Colonic mucosa (tissue), 4 donors: ENCODE measurements around the gene ABCG1. TPM values are rescaled to one million over a fixed set of nuclear protein-coding genes. Genes with fewer than 3 reads are reported as not detected.

Experiments
- DNase-seq: peaks from one replicate; pipeline ENCODE4 v3.0.0-alpha.2; 2020
- H3K27ac ChIP-seq: fragments of 200-600 bp; one replicate; pipeline ENCODE4 v1.8.0; 2021
- H3K27me3 ChIP-seq: fragments of 200-600 bp; one replicate; pipeline ENCODE4 v1.8.0; 2021
- H3K36me3 ChIP-seq: fragments of 200-600 bp; one replicate; pipeline ENCODE4 v1.8.0; 2021
- H3K4me1 ChIP-seq: fragments of 200-600 bp; one replicate; pipeline ENCODE4 v1.8.0; 2021; ENCODE audit warnings: mild to moderate bottlenecking
- H3K4me3 ChIP-seq: fragments of 200-600 bp; one replicate; pipeline ENCODE4 v1.8.0; 2021
- H3K9ac ChIP-seq, 2 donors: one replicate each; pipeline ENCODE4 v1.7.0; 2013; ENCODE audit warnings: control low read depth in 2 of 2, low read depth in 2 of 2, low read length in 2 of 2
- H3K9me3 ChIP-seq: fragments of 200-600 bp; one replicate; pipeline ENCODE4 v1.8.0; 2021
- CTCF ChIP-seq: fragments of 200-600 bp; IDR thresholded peaks from one replicate; pipeline ENCODE4 v1.8.0; 2022; ENCODE audit warnings: antibody characterized with exemption, mild to moderate bottlenecking
- intact Hi-C: fragments of 100-400 bp; cut with DNase I; formaldehyde crosslinking; loops from one replicate; pipeline ENCODE4 v1.14.1; 2022
- total RNA-seq, 2 donors: library from RNA; stranded (reverse); fragmentation: NEBNext Ultra II Directional in 1 of 2; extraction: Animal tissue kit (Norgen Biotek cat#: 25700) in 1 of 2; gene quantifications; one replicate each; pipeline ENCODE4 v1.2.1, GENCODE V29; 2021
- donor health status: healthy.
- donor health status: DM: no; HTN: no; CAD: no.
- donor health status: DM: no; HTN: no; CAD: no.

Gene ABCG1
- total RNA-seq, 2 donors from 2014 or later: 13.8 to 60.0 TPM

- no peak for TF ChIP-seq CTCF
- Histone ChIP-seq H3K4me3 (no peak overlapping the region), H3K9me3 (no peaks in the 10 kb centered on the region), H3K9ac (no peak overlapping the region), H3K4me1 (no peaks in the 10 kb centered on the region), H3K27ac (no peak overlapping the region), H3K27me3 (no peaks in the 10 kb centered on the region), H3K36me3 (no peaks in the 10 kb centered on the region)
- no peak for DNase-seq
- intact Hi-C loops: no loop called here
These were observed 60.5 kb downstream of the ABCG1 start for GRCh38 chr21:42279341-42279871.

GRCh38 chr21:42279888-42280287, 60.9 kb downstream of the ABCG1 start:
- H3K4me3 ChIP-seq: no peak overlapping the region
- intact Hi-C loops: no loop called here
- DNase-seq: no peak
- TF ChIP-seq CTCF: no peak
- no peaks in the 10 kb centered on the region for H3K36me3 ChIP-seq
- no peaks in the 10 kb centered on the region for H3K4me1 ChIP-seq
- H3K9ac ChIP-seq: no peak overlapping the region
- no peak overlapping the region for H3K27ac ChIP-seq
- H3K9me3 ChIP-seq: no peaks in the 10 kb centered on the region
- no peaks in the 10 kb centered on the region for H3K27me3 ChIP-seq

GRCh38 chr21:42280356-42281180, 61.6 kb downstream of the ABCG1 start:
- Histone ChIP-seq H3K9ac (no peak overlapping the region), H3K9me3 (no peaks in the 10 kb centered on the region), H3K4me3 (no peak overlapping the region), H3K4me1 (no peaks in the 10 kb centered on the region), H3K36me3 (no peaks in the 10 kb centered on the region), H3K27me3 (no peaks in the 10 kb centered on the region), H3K27ac (no peak overlapping the region)
- intact Hi-C loops: no loop called here
- TF ChIP-seq CTCF: no peak
- no peak for DNase-seq

- Histone ChIP-seq H3K27me3 (no peaks in the 10 kb centered on the region), H3K9ac (no peak overlapping the region), H3K36me3 (no peaks in the 10 kb centered on the region), H3K4me3 (no peak overlapping the region), H3K27ac (no peak overlapping the region), H3K9me3 (no peaks in the 10 kb centered on the region), H3K4me1 (no peaks in the 10 kb centered on the region)
- intact Hi-C loops: no loop called here
- TF ChIP-seq CTCF: no peak
- no peak for DNase-seq
These were observed 62.3 kb downstream of the ABCG1 start for GRCh38 chr21:42281181-42281680.

- no peaks in the 10 kb centered on the region for H3K27me3 ChIP-seq
These were observed 63.1 kb downstream of the ABCG1 start for GRCh38 chr21:42282021-42282420.

More at GRCh38 chr21:42282021-42282420, 63.1 kb downstream of the ABCG1 start:
- H3K9ac ChIP-seq: no peak overlapping the region
- no peak overlapping the region for H3K27ac ChIP-seq
- no peaks in the 10 kb centered on the region for H3K9me3 ChIP-seq
- H3K4me3 ChIP-seq: no peak overlapping the region
- intact Hi-C loops: no loop called here
- DNase-seq: no peak
- TF ChIP-seq CTCF: no peak
- H3K36me3 ChIP-seq: no peaks in the 10 kb centered on the region
- H3K4me1 ChIP-seq: no peaks in the 10 kb centered on the region
